Measurements from ENCODE around the gene PUDP.
"Not testable (repeated sequence)": the region's sequence is repeated elsewhere in the genome, so short reads cannot be mapped to it uniquely, and the experiment has no call there.

The PUDP gene

DNA sequence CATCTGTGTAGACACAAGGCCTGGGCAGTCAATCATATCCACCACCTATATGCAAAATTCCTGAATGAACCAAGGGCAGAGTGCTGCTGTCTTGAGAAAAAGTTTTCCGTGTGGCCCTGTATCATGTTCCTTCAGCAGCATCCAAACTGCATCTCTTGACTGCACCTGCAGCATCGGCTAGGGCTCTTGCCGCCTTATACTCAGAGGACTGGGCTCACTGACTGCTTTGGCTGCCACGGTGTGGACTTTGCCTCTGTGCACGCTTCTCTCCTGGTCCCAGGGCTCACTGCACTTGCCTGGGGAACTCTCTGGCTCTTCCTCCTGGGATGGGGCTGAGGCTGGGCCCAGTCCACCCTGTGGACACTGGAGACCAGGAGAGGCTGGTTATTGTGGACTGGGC lies 39.9 kb downstream of the PUDP start:
- in situ Hi-C loops (cut with HindIII; ENCODE audit: low pct_ligation_motif_present, low sequenced_read_pairs): no loop called here
- TF ChIP-seq, protein P1, sequence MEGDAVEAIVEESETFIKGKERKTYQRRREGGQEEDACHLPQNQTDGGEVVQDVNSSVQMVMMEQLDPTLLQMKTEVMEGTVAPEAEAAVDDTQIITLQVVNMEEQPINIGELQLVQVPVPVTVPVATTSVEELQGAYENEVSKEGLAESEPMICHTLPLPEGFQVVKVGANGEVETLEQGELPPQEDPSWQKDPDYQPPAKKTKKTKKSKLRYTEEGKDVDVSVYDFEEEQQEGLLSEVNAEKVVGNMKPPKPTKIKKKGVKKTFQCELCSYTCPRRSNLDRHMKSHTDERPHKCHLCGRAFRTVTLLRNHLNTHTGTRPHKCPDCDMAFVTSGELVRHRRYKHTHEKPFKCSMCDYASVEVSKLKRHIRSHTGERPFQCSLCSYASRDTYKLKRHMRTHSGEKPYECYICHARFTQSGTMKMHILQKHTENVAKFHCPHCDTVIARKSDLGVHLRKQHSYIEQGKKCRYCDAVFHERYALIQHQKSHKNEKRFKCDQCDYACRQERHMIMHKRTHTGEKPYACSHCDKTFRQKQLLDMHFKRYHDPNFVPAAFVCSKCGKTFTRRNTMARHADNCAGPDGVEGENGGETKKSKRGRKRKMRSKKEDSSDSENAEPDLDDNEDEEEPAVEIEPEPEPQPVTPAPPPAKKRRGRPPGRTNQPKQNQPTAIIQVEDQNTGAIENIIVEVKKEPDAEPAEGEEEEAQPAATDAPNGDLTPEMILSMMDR (IDR thresholded peaks at IDR 0.05; ENCODE audit: low read depth, low read length, missing control alignments): no peak
- H3K27me3 ChIP-seq (replicated peaks): no peaks in the 10 kb centered on the region
- no peak overlapping the region for H3K27ac ChIP-seq
- no peak overlapping the region for H3K4me3 ChIP-seq (ENCODE audit: low read depth, low read length)
- no peak for DNase-seq
- no peaks in the 10 kb centered on the region for H3K36me3 ChIP-seq (replicated peaks)

- no peaks in the 10 kb centered on the region for H3K27me3 ChIP-seq (replicated peaks)
- TF ChIP-seq, protein P1 (IDR thresholded peaks at IDR 0.05; ENCODE audit: low read depth, low read length, missing control alignments): no peak
- H3K4me3 ChIP-seq (ENCODE audit: low read depth, low read length): no peak overlapping the region
- H3K36me3 ChIP-seq (replicated peaks): no peaks in the 10 kb centered on the region
- DNase-seq: no peak
- in situ Hi-C loops (cut with HindIII; ENCODE audit: low pct_ligation_motif_present, low sequenced_read_pairs): no loop called here
- H3K27ac ChIP-seq: no peak overlapping the region
These were observed 41.3 kb downstream of the PUDP start for GRCh38 chrX:7106649-7107048.

GRCh38 chrX:7102119-7102518 lies 45.8 kb downstream of the PUDP start:
- Histone ChIP-seq H3K27me3 (replicated peaks) (no peaks in the 10 kb centered on the region), H3K36me3 (replicated peaks) (no peaks in the 10 kb centered on the region), H3K27ac (no peak overlapping the region), H3K4me3 (ENCODE audit: low read depth, low read length) (no peak overlapping the region)
- in situ Hi-C loops (cut with HindIII; ENCODE audit: low pct_ligation_motif_present, low sequenced_read_pairs): no loop called here
- no peak for DNase-seq
- TF ChIP-seq, protein P1 (IDR thresholded peaks at IDR 0.05; ENCODE audit: low read depth, low read length, missing control alignments): no peak

DNA sequence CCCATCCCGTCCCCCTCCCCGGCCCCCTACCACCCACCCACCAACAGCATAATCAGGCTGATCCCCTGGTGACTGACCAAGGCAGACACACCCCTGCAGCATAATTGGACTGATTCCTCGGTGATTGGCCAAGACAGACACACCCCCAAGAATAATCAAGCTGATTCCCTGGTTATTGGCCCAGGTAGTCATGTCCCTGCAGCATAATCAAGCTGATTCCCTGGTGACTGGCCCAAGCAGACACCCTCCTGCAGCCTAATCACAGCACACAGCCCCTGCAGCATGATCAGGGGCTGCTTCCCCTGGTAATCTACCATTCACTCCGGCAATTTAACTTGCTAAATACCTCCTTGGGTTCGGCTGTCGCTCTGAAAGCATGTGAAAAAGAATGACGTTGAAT lies 47.9 kb downstream of the PUDP start:
- H3K36me3 ChIP-seq (replicated peaks): no peaks in the 10 kb centered on the region
- DNase-seq: no peak
- no peak overlapping the region for H3K4me3 ChIP-seq (ENCODE audit: low read depth, low read length)
- no peak overlapping the region for H3K27ac ChIP-seq
- in situ Hi-C loops (cut with HindIII; ENCODE audit: low pct_ligation_motif_present, low sequenced_read_pairs): no loop called here
- H3K27me3 ChIP-seq (replicated peaks): no peaks in the 10 kb centered on the region
- TF ChIP-seq, protein P1 (IDR thresholded peaks at IDR 0.05; ENCODE audit: low read depth, low read length, missing control alignments): no peak

DNA sequence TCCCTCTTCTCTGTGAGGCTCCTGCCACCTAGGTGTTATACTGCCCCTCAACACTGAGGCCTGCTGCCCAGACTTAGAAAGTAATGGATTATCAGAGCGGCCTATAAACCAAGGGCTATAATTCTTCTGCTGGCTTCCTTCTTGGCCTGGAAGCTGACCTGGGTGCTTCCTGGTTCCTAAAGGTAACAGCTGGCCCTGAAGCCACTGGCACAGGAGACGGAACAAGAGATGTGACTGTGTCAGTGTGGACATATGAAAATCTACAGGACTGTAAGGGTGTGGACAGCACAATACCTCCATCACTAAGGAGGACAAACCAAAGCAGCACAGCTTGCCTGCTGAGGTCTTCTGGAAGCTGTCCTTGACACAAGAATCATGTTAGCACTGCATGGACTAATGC lies 52.3 kb downstream of the PUDP start:
- in situ Hi-C loops (cut with HindIII; ENCODE audit: low pct_ligation_motif_present, low sequenced_read_pairs); H3K4me3 ChIP-seq (ENCODE audit: low read depth, low read length); H3K27ac ChIP-seq; H3K27me3 ChIP-seq (replicated peaks); DNase-seq; H3K36me3 ChIP-seq (replicated peaks): not testable (repeated sequence)

DNA sequence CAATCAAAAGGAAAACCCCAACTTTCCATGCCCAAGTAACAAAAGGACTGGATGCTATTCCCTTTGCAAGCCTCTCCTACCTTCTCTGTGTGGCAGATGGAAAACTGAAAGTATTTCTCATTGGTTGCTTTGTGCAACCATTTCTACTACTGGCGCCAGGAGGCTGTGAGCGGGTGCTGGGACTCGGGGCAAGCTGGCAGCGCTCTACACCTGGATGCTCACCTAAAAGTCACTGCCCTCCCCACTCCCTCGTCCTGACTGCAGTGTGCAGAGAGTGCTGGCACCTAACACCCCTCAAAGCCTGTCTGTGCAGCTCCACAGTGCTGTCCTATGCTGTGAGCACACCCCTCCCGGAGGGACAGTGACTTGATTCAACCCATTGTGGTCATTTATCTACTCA lies 54.6 kb downstream of the PUDP start:
- H3K36me3 ChIP-seq (replicated peaks): no peaks in the 10 kb centered on the region
- no peaks in the 10 kb centered on the region for H3K27me3 ChIP-seq (replicated peaks)
- TF ChIP-seq, protein P1 (IDR thresholded peaks at IDR 0.05; ENCODE audit: low read depth, low read length, missing control alignments): no peak
- H3K4me3 ChIP-seq (ENCODE audit: low read depth, low read length): no peak overlapping the region
- no peak for DNase-seq
- H3K27ac ChIP-seq: no peak overlapping the region
- in situ Hi-C loops (cut with HindIII; ENCODE audit: low pct_ligation_motif_present, low sequenced_read_pairs): no loop called here

All from brain microvascular endothelial cell (primary cell).